CD14-positive monocyte (primary cell): Measurements from ENCODE around the gene CCNY. TPM values are rescaled to one million over a fixed set of nuclear protein-coding genes. Genes with fewer than 3 reads are reported as not detected.
A peak's percentile ranks its signal among the peaks of the same experiment; 100 is the strongest.

ENCODE experiments used
- DNase-seq, 3 donors: peaks; one replicate each; pipeline ENCODE4 v3.0.0-alpha.2; 2011 to 2022
- H2AFZ ChIP-seq: 2 replicates; pipeline ENCODE4 v1.6.0; 2012; ENCODE audit warnings: mild to moderate bottlenecking, low read depth, low read length, inconsistent platforms; ENCODE audit not compliant: insufficient read depth, poor library complexity, severe bottlenecking
- H3K27ac ChIP-seq, 2 donors: 1 replicate in 1 of 2; 2 replicates in 1 of 2; pipeline ENCODE4 v1.5.1; 2012 to 2013; ENCODE audit warnings: low read length in 2 of 2, control low read depth in 1 of 2, inconsistent platforms in 1 of 2, low read depth in 1 of 2, mild to moderate bottlenecking in 1 of 2
- H3K27me3 ChIP-seq, 2 donors: one replicate each; pipeline versions ENCODE4 v1.6.0 to v1.6.1; 2011 to 2013; ENCODE audit warnings: low read length in 2 of 2; ENCODE audit not compliant: control insufficient read depth in 2 of 2, insufficient read depth in 2 of 2
- H3K36me3 ChIP-seq, 2 donors: replicated peaks in 1 of 2; 1 replicate in 1 of 2; 2 replicates in 1 of 2; pipeline versions ENCODE4 v1.5.1 to v1.6.1; 2012 to 2013; ENCODE audit warnings: low read length in 2 of 2, control low read depth in 1 of 2, inconsistent platforms in 1 of 2, mild to moderate bottlenecking in 1 of 2; ENCODE audit not compliant: insufficient read depth in 2 of 2, control insufficient read depth in 1 of 2
- H3K4me1 ChIP-seq, 2 donors: 1 replicate in 1 of 2; 2 replicates in 1 of 2; pipeline versions ENCODE4 v1.5.1 to v1.6.1; 2012 to 2013; ENCODE audit warnings: low read length in 2 of 2, control low read depth in 1 of 2, inconsistent platforms in 1 of 2, mild to moderate bottlenecking in 1 of 2, moderate library complexity in 1 of 2; ENCODE audit not compliant: insufficient read depth in 2 of 2, control insufficient read depth in 1 of 2
- H3K4me2 ChIP-seq: replicated peaks from 2 replicates; pipeline ENCODE3; 2012; ENCODE audit warnings: low read length, moderate library complexity, mild to moderate bottlenecking; ENCODE audit not compliant: poor library complexity, severe bottlenecking; ENCODE audit errors: extremely low read depth
- H3K4me3 ChIP-seq, 3 experiments: fragments of 200-600 bp in 1 of 3; sonication (generic) in 1 of 3; replicated peaks in 1 of 3; 1 replicate in 2 of 3; 2 replicates in 1 of 3; pipeline ENCODE4 v1.5.1; 2011 to 2013; ENCODE audit warnings: low read length in 3 of 3, mild to moderate bottlenecking in 3 of 3, control low read depth in 2 of 3, low read depth in 2 of 3, inconsistent platforms in 1 of 3, moderate library complexity in 1 of 3
- H3K79me2 ChIP-seq: 2 replicates; pipeline ENCODE4 v1.6.0; 2012; ENCODE audit warnings: mild to moderate bottlenecking, control low read depth, inconsistent platforms, low read length, moderate library complexity; ENCODE audit not compliant: insufficient read depth
- H3K9ac ChIP-seq: 2 replicates; pipeline ENCODE4 v1.6.0; 2017; ENCODE audit warnings: low read length, mild to moderate bottlenecking; ENCODE audit not compliant: insufficient read depth, poor library complexity, severe bottlenecking
- H3K9me3 ChIP-seq, 2 donors: replicated peaks in 1 of 2; 1 replicate in 1 of 2; 2 replicates in 1 of 2; pipeline versions ENCODE4 v1.5.1 to v1.6.1; 2012 to 2013; ENCODE audit warnings: low read length in 2 of 2, control low read depth in 1 of 2; ENCODE audit not compliant: control insufficient read depth in 1 of 2, insufficient read depth in 1 of 2
- H4K20me1 ChIP-seq: 2 replicates; pipeline ENCODE4 v1.6.0; 2012; ENCODE audit warnings: mild to moderate bottlenecking, low read length, control low read depth, moderate library complexity; ENCODE audit not compliant: insufficient read depth
- H3K27ac Mint-ChIP-seq, 7 donors: one replicate each; pipeline ENCODE4 v1.8.0; 2020; ENCODE audit warnings: mild to moderate bottlenecking in 7 of 7, mixed read lengths in 7 of 7, moderate library complexity in 6 of 7, inconsistent platforms in 2 of 7
- H3K27me3 Mint-ChIP-seq, 3 donors: one replicate each; pipeline ENCODE4 v1.8.0; 2021 to 2022; ENCODE audit warnings: low read depth in 3 of 3, mild to moderate bottlenecking in 3 of 3, mixed read lengths in 3 of 3, moderate library complexity in 3 of 3, inconsistent platforms in 1 of 3
- H3K36me3 Mint-ChIP-seq, 2 donors: one replicate each; pipeline ENCODE4 v1.8.0; 2020; ENCODE audit warnings: mixed read lengths in 2 of 2, inconsistent platforms in 1 of 2, mild to moderate bottlenecking in 1 of 2
- H3K4me1 Mint-ChIP-seq: one replicate; pipeline ENCODE4 v1.8.0; 2020; ENCODE audit warnings: mild to moderate bottlenecking, mixed read lengths
- H3K4me3 Mint-ChIP-seq, 2 donors: one replicate each; pipeline ENCODE4 v1.8.0; 2020; ENCODE audit warnings: mild to moderate bottlenecking in 2 of 2, mixed read lengths in 2 of 2, moderate library complexity in 1 of 2
- H3K9me3 Mint-ChIP-seq, 7 donors: one replicate each; pipeline ENCODE4 v1.8.0; 2020 to 2022; ENCODE audit warnings: mixed read lengths in 7 of 7, mild to moderate bottlenecking in 6 of 7, moderate library complexity in 6 of 7, inconsistent platforms in 2 of 7
- CTCF ChIP-seq: fragments of 200-600 bp; IDR thresholded peaks from one replicate; pipeline ENCODE4 v1.8.0; 2022; ENCODE audit warnings: antibody characterized with exemption, mild to moderate bottlenecking
- WGBS: methylation state at CpG from one replicate; pipeline ENCODE4 v1.1.5; 2013; ENCODE audit warnings: missing lambda C conversion rate; ENCODE audit not compliant: insufficient coverage; 5-methylcytosine and 5-hydroxymethylcytosine counted together
- intact Hi-C, 2 donors: fragments of 100-400 bp; cut with micrococcal nuclease; formaldehyde crosslinking; loops; one replicate each; pipeline versions ENCODE4 v1.15.0 to v1.15.1; 2023
- polyA plus RNA-seq, 3 donors: library from polyadenylated mRNA; depleted of rRNA in 1 of 3; unstranded in 2 of 3; stranded (reverse) in 1 of 3; fragments of 300-500 nt in 2 of 3; fragments of >200 nt in 1 of 3; fragmentation: Illumina TruSeq in 2 of 3; gene quantifications; 1 replicate in 2 of 3; 2 replicates in 1 of 3; pipeline ENCODE4 v1.2.3, GENCODE V29; 2012 to 2021

CCNY gene
- polyA plus RNA-seq, 3 donors: 39.9 to 116 (median 64.8) TPM

DNA sequence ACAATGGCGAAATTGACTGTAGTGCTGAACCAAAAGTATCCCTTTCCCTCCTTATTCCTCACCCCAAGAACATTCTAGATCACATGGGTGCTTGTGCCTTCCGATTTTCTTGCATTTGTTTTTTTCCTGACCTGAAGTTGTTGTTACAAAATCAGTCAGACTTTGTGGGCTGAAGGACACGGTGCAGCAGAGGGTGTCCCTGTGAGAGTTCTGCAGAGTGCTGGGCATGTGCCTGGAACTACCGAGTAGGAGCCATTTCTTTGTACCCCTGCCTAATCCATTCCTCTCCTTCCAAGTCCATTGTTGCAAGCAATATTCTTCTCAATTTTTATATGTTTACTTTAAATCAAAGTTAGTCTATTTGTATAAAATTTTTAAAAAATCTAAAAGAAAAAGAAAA is 233.5 kb downstream of the CCNY start:
- peak overlapping the region in 1 of 7 donors; percentile 12 for H3K27ac Mint-ChIP-seq
- peaks cover 72 to 95% of the 10 kb centered on the region in 2 donors for H3K36me3 Mint-ChIP-seq

DNA sequence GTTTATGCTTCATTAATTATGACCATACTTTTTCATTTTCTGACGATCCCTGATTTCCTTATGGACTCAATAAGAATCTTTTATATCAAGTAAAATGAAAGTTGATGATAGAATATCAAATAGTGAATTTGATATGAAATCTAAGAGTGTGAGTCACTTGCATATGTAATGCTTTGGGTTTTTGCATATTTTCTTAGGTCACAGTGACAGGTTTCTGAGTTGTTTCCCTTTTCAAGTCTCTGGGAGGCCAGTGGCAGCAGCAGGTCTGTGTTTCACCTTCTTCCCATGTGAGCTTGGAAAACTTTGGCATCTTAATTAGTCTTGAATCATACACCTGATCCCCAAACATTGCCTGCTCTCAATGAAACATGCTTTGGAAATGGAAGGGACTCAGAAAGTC is 234.1 kb downstream of the CCNY start:
- H3K4me2 ChIP-seq: no peak overlapping the region
- no peak for DNase-seq
- intact Hi-C loops: no loop called here
- no peak overlapping the region for H3K9ac ChIP-seq
- H3K9me3 ChIP-seq: no peaks in the 10 kb centered on the region
- H3K9me3 Mint-ChIP-seq: peaks cover 0 to 2% (median 0%) of the 10 kb centered on the region in 7 donors
- no peaks in the 10 kb centered on the region for H3K79me2 ChIP-seq
- H3K4me1 ChIP-seq: no peaks in the 10 kb centered on the region
- H3K27ac ChIP-seq: no peak overlapping the region
- no peak overlapping the region for H3K4me3 Mint-ChIP-seq
- no peaks in the 10 kb centered on the region for H3K27me3 ChIP-seq
- peaks cover 75 to 95% of the 10 kb centered on the region in 2 donors for H3K36me3 Mint-ChIP-seq
- no peak for TF ChIP-seq CTCF
- no peak overlapping the region for H3K27ac Mint-ChIP-seq
- WGBS: no CpG with 5 or more reads among the region's 1 CpG
- no peaks in the 10 kb centered on the region for H3K4me1 Mint-ChIP-seq
- no peak overlapping the region for H2AFZ ChIP-seq
- peaks cover 70 to 97% of the 10 kb centered on the region in 2 donors for H3K36me3 ChIP-seq
- H3K4me3 ChIP-seq: no peak overlapping the region
- peaks cover 26% of the 10 kb centered on the region for H4K20me1 ChIP-seq
- H3K27me3 Mint-ChIP-seq: peaks cover 0 to 2% (median 0%) of the 10 kb centered on the region in 3 donors

More for the DNA sequence above, 233.5 kb downstream of the CCNY start:
- H3K4me1 Mint-ChIP-seq: peaks cover 4% of the 10 kb centered on the region
- Histone ChIP-seq H3K27ac (no peak overlapping the region), H3K27me3 (no peaks in the 10 kb centered on the region), H3K9ac (no peak overlapping the region), H3K79me2 (no peaks in the 10 kb centered on the region), H3K36me3 (peaks cover 69 to 97% of the 10 kb centered on the region in 2 donors), H4K20me1 (peaks cover 31% of the 10 kb centered on the region), H3K4me2 (no peak overlapping the region), H3K9me3 (no peaks in the 10 kb centered on the region), H3K4me1 (peaks cover 4% of the 10 kb centered on the region in 2 donors), H2AFZ (no peak overlapping the region), H3K4me3 (no peak overlapping the region)
- WGBS: 81% methylated on average over 2 of the region's 4 CpGs
- TF ChIP-seq CTCF: no peak
- peaks cover 0 to 2% (median 0%) of the 10 kb centered on the region in 7 donors for H3K9me3 Mint-ChIP-seq
- no peaks in the 10 kb centered on the region for H3K27me3 Mint-ChIP-seq
- no peak overlapping the region for H3K4me3 Mint-ChIP-seq
- DNase-seq: no peak
- intact Hi-C loops: no loop called here
